NCI-H2171 treated with DMSO at 0.1 percent for 48 hours (cell line): ENCODE results near the gene PLOD3.
A peak's percentile ranks its signal among the peaks of the same experiment; 100 is the strongest.

Experiments used
- DNase-seq: peaks from one replicate; lab custom pipeline; 2025; lab: John Stamatoyannopoulos, UW

The PLOD3 gene

DNA sequence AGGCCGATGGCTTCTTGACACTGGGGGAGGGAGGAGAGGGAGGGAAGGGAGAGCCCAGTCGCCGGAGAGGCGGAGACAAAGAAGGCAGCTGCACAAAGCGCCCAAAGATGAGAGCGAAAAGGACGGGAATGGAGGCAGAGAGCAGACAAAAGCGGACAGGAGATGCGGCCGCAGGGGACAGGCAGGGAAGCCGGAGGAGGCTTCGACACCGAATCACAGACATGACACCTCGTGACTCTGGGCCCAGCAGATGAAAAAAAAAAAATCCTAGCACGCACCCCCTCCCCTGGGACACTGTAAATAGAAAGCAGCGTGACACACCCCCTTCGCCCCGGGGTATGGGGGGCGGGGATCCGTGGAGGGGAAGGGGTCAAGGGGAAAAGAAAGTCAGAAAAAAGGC lies 38.3 kb downstream of the PLOD3 start:
- peak; percentile 56 for DNase-seq

DNA sequence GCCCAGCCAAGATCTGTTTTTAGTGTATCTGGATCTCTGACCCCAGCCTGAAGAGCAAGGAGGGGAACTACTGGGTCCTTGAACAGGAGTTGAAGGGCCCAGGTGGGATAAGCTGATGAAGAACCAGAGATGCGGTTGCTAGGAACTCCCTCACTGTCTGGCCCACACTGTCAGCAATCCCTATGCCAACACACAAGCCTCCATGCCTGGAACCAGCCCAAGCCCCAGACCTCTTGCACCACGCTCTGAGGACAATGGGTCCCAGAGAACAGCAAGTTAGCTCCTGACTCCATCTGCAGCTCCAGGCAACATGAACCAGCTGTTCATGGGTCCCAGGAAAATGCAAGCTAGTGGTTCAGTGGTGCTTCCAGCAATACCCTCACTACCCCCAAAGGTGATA lies 39.7 kb downstream of the PLOD3 start:
- DNase-seq: no peak

DNA sequence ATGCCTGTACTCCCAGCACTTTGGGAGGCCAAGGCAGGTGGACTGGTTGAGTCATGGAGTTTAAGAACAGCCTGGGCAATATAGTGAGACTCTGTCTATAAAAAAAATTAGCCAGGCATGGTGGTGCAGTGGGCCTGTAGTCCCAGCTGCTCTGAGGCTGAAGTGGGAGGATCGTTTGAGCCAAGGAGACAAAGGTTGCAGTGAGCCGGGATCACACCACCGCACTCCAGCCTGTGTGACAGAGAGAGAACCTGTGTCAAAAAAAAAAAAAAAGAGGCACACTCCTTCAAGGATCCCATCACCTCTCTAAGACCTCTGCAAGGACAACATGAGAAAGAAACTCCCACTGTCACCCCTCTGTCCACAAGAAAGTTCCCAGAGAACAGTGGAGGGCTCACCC lies 41.7 kb downstream of the PLOD3 start:
- no peak for DNase-seq

DNA sequence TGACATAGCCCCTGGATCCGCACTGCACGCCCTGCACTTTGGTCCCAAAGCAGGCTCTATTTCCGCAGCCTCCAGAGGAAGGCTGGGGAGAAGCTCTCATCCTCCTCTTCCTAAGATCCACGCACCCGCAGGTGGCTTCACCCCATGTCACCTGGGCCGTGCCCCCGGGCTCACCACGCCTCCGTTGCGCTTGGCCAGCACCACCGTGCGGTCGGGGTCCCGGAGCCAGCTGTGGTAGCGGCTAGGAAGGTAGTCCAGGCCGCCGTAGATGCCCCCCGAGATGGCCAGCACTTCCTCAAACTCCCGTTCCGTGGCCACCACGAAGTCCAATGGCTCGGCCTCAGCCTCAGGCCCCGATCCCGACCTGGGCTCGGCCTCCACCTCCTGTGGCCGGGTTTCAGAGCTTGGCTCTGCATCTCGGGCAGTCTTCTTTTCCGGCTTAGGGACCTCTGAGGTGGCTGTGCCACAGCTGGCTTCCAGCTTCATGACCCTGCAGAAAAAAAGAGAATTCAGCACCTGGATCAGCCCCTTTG lies 43.0 kb downstream of the PLOD3 start:
- no peak for DNase-seq

DNA sequence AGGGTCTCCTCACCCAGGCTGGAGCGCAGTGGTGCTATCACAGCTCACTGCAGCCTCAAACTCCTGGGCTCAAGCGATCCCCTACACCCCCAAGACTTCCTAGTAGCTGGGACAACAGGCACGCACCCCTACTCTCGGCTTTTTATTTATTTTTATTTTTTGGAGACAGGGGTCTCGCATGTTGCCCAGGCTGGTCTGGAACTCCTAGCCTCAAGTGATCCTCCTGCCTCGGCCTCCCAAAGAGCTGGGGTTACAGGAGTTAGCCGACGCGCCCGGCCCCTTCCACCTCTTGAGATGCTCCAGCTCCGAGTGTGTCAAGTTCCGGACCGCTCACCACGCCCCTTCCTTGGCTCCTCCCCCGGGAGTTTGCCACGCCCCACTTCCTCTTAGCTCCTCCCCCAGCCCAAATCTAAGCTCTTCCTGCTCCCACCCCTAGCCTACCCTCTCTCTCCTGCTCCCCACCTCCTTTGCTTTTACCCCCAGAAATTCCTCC lies 43.6 kb downstream of the PLOD3 start:
- peak; percentile 27 for DNase-seq

DNA sequence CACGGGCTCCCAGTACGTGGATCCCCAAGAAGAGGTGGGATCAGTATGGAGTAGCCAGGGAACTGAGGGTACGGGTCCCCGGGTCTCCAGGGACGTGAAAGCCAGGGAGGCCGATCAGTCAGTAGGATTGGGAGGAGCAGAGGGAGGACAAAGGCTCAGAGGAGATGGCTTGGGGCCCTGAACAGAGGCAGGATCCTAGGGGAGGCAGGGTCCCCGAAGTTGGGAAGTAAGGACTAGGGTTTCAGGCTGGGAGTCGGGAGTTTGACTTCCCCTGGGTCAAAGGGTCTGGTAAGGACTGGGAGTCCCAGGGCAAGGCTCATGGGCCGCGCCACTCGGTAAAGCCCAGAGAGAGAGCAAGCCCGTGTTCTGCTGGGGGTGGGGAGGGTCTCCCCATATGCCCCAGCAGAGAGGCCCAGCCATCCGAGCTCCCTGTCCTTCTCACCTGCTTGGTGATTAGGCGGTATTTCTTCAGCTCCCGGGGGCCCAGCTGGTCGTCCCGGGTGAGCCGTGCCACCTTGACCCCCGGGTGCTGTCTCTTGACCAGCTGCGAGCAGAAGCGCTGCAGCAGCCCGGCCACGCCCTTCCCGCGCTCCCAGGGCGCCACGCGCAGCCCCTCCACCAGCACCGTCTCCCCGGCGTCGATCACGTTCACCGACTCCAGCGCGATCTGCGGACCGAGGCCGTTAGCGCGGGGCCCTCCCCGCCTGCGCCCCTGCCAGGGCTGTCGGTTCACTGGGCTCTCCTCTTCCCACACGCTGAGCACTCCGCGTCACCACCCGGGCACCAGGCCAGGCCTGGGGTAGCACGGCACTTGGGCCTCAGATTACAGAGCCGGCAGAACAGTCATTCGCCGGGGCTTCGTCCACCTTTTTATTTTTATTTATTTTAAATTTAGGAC lies 44.3 kb downstream of the PLOD3 start:
- peak; percentile 64 for DNase-seq

DNA sequence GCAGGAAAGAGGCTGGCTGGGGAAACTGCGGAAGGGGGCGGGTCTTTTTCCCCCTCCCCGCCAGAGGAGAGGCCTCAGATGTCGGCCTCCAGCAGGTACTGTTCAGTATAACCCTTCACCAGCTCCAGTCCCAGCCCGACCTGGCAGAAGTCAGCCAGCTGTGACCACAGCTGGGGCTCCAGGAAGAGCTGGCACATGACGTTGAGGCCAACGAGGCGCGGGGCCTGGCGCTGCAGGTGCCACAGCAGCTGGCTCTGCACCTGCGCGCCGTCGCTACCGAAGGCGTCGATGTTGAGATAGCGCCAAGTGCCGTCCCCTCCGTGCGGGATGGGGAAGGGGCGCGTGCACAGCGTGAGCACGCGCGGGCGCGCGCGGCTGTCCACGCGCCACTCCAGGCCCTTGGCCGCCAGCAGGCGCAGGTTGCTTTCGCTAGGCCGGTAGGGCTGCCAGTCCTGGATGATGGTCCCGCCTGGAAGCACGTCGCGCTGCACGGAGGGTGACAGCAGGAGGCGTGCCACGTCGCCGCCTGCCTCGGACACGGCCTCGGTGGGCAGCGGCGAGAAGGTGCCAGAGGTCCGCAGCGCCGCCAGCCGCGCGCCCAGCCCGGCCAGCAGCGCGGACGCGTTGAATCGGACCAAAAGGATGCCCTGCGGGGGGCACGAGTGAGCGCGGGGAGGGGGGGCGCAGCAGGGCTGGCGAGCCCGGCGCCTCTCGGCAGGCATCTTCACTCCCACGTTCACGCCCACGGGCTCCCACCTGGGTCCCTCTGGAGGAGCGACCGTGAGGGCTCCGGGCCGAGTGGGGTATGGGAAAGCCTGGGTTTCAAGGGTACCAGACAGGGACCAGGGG lies 45.2 kb downstream of the PLOD3 start:
- DNase-seq: peak; percentile 85

DNA sequence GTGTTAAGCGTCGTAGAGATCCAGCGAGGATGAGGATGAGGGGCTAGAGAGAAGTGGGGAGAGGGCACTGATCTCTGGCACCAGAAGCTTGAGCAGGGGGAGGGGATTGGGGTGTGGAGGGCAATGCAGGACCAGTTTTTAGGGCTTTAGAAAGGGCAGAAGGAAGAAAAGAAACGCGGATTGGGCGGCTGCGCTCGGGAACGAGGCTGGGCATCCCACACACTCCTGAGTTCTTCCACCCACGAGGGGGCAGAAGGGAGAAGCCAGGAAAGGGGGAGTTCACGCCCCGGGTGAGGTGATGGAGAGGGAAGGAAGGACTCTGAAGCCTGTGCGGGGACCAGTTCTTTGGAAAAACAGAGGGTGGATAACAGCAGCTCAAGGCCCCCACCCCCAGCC lies 45.9 kb downstream of the PLOD3 start:
- no peak for DNase-seq

DNA sequence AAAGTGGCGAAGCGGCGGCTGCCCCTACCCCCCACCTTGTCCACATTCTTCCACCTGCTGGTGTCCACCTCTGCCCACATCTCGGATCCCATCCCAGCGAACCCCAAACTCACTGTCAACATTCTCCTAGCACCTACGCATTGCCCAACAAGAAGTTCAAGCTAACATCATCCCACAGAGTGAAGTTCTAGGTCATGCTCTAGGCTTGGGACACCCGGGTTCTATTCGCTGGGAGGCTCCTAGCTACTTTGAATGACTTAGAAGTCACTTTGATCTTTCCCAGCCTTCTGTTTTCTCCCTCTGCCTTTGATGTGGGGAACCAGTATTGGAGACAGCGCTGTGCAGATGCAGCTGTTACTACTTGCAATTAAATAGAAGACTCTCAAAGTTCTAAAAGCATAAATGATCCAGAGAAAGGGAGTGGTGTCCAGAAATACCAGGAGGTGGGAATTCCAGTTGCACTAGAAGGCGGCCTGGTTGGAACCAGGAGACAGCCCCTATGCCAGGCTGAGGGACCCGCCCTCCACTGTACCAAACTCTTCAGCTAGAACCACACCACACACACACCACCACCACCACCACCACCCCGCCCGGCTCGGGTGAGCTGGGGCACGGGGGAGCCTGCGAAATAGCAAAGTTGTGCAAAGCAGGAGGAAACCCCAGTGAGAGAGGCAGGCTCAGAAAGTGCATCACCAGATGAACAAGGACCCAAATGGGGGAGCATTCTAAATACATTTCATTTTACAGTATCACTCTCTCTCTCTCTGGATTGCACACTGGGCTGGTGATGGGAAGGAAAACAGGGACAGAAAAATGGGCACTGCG lies 46.6 kb downstream of the PLOD3 start:
- no peak for DNase-seq

DNA sequence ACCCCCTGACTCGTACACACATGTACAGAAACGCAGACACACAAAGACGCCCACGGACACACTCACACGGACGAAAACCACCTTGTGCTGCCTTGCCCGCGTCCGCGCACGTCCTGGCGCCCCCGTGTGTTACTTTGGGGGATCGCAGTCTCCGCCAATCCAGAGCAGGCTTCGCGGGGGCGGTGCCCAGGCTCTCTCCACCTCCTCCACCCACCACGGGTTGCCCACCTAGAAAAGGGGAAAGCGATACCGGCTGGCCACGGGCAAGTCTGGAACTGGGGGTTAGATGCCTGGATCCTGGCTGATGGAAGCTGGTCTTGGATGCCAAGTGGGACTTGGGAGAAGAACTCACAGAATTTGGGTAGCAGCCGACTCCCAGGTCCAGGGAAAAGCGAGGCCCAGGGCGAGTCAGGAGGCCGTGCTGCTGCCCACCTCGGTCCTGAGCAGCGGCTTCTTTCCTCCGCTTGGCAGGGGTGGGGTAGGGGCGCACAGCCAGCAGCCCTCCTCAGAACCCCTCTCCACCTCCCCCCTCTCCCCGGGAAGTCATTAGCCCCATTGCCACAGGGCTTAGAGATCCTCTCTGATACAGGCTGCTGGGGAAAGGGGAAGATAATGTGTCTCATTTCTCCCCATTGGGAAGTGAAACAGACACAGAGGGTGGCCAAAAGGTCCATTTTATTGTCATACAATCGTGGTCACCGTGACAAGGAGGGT lies 47.4 kb downstream of the PLOD3 start:
- peak; percentile 50 for DNase-seq

DNA sequence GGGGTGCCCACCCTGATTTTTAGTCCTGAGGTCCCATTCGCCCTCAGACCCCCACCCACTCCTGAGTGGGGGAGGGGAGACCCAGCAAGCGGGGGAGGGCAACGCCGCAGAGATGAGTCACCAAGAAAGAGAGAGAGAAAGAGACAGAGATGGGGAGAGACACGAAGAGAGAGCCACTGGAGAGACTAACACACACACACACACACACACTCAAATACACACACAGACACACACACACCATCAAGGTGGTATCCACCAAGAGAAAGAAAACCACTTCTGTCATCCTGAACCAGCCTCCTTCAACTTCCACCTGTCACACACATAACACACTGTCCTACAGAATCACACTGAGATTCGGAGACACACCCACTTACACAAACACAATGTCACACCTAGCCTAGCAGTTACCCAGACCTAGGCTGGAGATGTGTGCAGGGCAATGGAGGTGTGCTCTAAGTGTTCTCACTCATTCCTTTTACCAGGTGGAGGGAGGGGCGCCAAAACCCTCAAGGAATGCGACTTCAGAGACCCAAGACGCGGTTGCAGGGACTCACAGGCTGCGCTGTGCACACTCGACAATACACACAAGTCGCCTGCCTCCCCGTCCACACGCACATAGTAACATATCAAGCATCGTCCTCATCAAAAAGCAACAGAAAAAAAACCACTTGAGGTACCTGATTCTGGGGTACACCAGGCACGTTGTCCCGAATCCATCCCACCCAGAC lies 48.1 kb downstream of the PLOD3 start:
- DNase-seq: no peak

DNA sequence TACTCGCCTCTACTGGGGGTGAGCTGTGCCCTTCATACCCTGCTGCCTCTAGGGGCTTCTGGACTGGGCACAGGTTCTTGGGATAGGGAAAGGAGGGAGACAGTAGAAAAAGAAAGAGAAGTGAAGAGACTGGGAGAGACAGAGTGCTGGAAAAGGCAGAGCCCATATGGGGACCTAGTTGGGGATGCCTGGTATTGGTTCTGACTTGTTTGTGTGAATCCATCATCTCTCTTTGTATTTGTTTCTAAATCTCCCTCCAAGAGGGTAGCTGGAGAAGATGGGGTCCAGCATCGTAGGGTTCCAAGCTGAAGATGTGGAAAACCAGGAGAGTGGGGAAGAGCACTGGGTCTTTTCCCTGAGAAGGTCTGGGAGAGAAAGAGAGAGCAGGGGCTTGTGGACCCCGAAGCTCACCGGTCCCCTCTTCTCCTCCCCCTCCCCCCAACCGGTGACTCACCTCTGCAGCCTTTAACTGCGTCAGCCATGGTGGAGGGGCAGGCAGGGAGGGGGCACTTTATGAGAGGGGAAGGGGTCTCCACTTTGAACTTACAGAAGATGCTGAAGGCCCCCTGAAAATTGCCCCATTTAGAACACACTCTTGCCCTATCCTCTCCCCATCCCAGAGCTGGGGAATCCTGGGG lies 48.9 kb downstream of the PLOD3 start:
- DNase-seq: no peak

DNA sequence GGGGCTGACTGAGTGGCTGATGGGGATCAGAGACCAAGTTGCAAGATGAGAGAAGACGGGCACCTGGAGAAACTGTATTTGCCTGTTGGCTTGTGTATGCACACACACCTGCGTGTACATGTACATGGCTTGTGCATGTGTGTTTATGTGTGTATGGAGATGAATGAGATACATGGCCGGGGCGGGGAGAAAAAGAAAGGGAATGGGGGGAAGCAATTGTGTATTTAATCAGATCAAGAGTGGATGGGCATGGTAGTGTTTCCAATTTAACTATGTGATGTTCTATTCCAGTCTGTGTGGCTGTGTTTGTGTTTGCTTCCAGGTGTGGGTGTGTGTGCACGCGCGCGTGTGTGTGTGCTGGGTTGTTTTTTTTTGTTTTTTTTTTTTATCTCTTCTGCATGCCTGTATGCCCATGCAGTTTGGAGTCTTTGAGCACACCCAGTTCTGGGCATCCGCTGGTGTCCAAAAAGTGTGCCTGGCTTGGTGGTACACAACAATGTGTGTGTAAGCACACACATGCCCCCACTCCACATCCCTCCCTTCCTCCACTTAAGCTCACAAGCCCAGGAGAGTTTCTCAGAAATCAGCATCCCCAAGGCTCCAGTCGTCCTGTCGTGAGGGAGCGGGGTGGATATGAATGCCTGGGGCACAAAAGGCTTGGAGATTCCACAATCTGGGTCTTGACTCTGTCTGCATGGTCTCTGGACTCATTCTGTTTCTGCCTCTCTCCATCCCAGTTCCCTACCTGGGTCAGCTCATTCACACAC lies 49.6 kb downstream of the PLOD3 start:
- no peak for DNase-seq

DNA sequence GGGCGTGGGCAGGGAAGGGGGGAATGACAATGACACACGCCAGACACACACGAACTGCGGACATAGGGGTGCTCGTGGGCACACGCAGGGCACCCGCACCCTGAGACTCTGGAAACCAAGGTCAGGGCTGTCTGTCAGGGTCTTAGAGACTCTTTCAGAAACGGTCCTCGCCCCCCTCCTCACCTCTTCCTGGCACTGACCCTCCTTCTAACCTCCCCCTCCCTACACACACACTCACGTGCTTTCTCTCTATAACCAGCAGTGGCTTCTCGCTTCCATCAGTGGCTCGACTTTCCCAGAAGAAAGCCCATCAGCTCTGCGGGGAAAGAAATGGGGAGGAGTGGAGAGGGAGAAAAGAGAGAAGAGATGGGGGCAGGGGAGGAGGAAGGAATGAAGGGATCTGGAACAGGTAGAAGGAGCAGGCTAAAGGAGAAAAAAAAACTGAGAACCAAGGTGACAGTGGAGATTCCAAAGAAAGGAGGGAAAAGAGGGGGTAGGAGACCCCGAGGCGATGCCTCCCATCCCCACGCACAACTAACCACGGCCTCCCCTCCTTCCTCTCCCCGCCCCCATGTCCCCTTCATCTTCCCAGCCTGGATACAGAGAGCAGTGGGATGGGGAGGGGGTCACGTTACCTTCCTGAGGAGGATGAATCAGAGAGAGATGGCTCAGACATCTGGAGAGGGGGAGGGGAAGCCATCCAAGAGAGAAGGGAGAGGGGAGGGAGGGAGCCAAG lies 50.3 kb downstream of the PLOD3 start:
- peak; percentile 89 for DNase-seq

DNA sequence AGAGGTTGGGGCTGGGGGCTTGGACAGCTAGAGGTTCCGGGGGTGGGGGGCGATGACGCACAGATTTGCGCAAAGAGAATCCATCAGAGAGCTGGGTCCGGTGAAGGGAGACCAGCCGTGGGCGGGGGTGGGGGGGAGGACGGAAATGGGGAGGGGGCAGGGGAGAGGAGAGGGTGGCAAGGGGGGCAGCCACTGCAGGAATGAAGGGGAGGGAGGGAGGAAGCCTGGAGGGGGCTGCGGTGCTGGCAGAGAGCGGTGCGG lies 50.8 kb downstream of the PLOD3 start:
- DNase-seq: no peak

DNA sequence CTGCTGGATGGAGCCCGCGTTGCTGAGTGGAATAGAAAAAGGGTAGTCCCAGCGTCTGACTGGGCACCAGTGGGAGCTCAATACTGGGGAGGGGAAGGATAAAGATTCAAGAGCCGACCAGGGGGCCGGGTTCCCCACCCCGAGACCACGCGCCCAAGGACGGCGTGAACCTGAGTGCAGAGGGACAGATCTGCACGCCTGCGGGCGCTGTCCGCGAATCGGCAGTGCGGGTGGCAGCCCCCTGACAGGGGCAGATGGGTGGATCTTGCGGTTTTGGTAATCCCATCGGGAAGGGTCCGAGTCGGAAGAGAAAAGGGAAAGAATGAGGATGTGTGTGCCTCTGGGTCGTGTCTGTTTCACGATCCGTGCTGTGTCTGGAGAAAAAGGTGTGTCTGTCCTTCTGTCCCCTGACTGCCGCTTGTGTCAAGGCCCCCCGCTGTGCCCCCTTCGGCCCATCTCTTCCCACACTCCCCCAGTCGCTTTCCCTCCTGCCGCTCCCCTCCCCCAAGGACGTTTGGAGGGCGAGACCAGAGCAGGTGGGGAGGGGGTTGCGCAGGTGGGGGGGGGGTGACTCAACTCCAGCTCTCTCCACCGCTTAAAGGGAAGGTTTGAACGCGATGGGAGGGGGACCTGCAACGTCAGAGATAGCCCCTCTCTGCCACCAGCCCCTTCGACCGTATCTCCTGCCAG lies 51.3 kb downstream of the PLOD3 start:
- peak; percentile 33 for DNase-seq

DNA sequence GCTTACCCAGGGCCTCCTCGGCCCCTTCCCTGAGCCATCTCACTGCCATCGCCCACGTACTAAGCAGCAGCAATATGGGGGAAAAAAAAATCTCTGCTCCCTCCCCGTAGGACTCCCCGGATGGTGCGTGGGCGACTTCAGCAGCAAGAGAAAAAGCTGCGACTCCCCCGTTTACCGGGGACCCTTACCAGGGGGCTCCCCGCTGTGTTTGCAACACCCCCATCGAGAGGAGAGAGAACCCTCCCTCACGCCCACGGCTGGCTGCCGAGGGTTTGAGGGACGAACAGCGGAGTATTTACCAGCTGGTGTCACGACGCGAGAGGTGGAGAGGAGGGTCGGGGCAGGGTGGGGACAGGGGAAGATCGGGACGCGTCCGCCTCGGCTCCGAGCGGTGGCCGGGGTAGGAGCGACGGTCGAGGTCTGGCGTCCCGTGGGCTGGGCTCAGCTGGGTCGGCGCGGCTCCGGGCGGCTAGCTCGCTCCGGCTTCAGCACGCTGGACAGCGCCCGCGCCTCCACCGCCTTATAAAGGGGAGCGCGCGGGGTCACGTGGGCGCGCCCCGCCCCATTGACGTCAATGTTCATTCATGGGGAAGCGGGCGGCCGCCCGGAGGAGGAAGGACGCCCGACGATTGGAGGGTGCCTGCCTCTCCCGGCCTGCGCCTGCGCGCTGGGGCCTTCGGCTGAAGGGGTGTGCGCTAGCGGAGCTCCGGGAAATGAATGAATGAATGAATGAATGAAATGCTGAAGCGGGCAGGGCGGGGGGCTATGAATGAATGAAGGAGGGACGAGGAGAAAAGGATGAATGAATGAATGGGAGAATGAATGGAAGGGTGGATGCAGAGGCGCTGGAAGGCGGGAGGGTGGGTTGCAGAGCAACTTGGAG lies 52.1 kb downstream of the PLOD3 start, which contains the start of gene VGF:
Gene VGF (minus strand): TSS at position 495 of the 883 bp plus-strand sequence. CDS start 726 bp downstream, outside the sequence.
- DNase-seq: peak; percentile 92
